Lower leg skin (tissue), 3 donors: ENCODE measurements around the gene TESK2.

Experiments
- POLR2A ChIP-seq, 2 donors: fragments of 450-650 bp; IDR thresholded peaks; one replicate each; pipeline ENCODE4 v1.6.1; 2016 to 2017; ENCODE audit warnings: antibody characterized with exemption in 2 of 2, mild to moderate bottlenecking in 1 of 2, moderate library complexity in 1 of 2
- TF ChIP-seq, protein P1 (sequence below), 3 donors: fragments of 450-650 bp; IDR thresholded peaks; one replicate each; pipeline ENCODE4 v1.5.1; 2016; ENCODE audit warnings: antibody characterized with exemption in 3 of 3, mild to moderate bottlenecking in 3 of 3, moderate library complexity in 2 of 3

DNA sequence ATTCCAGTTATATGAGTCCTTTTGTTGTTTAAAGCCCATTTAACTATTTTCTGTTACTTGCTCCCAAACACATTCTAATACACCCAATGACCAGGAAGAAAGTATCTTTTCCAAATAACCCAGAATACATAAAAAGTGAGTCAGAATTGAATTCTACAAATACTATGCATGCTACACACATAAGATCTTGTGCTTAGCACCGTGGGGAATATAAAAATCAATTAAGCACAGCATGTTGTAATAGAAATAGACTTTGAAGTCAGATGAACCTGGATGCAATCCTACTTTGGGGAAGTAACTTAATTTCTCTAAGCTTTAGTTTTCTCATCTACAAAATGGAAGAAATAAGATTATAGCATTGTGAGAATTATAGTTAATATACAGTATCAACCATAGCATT is 110.2 kb downstream of the TESK2 start:
- TF ChIP-seq, protein P1, sequence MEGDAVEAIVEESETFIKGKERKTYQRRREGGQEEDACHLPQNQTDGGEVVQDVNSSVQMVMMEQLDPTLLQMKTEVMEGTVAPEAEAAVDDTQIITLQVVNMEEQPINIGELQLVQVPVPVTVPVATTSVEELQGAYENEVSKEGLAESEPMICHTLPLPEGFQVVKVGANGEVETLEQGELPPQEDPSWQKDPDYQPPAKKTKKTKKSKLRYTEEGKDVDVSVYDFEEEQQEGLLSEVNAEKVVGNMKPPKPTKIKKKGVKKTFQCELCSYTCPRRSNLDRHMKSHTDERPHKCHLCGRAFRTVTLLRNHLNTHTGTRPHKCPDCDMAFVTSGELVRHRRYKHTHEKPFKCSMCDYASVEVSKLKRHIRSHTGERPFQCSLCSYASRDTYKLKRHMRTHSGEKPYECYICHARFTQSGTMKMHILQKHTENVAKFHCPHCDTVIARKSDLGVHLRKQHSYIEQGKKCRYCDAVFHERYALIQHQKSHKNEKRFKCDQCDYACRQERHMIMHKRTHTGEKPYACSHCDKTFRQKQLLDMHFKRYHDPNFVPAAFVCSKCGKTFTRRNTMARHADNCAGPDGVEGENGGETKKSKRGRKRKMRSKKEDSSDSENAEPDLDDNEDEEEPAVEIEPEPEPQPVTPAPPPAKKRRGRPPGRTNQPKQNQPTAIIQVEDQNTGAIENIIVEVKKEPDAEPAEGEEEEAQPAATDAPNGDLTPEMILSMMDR (IDR thresholded peaks at IDR 0.05) = no peak
- TF ChIP-seq POLR2A (IDR thresholded peaks at IDR 0.05) = no peak
